Calu3 (cell line): ENCODE data around the gene SEC31A. TPM values are rescaled to one million over a fixed set of nuclear protein-coding genes. Genes with fewer than 3 reads are reported as not detected.

ENCODE experiments used
- BruUV-seq: library from RNA; stranded (reverse); fragments of 400-500 nt; replicated peaks from 2 replicates; lab custom pipeline; 2021; lab: Mats Ljungman, UMichigan
- CTCF ChIA-PET: fragments of 300-600 bp; sonication (Branson Sonifier 250); formaldehyde crosslinking; loops from one replicate; lab custom pipeline; 2022; ENCODE audit warnings: antibody characterized with exemption; lab: Charles Lee
- DNase-seq: peaks from one replicate; pipeline ENCODE4 v3.0.0; 2022
- H3K27ac Mint-ChIP-seq: one replicate; pipeline ENCODE4 v1.8.0; 2022; ENCODE audit warnings: mixed read lengths; ENCODE audit not compliant: unreplicated experiment
- H3K27me3 Mint-ChIP-seq: one replicate; pipeline ENCODE4 v1.8.0; 2022; ENCODE audit warnings: mixed read lengths; ENCODE audit not compliant: unreplicated experiment
- H3K36me3 Mint-ChIP-seq: one replicate; pipeline ENCODE4 v1.8.0; 2022; ENCODE audit warnings: mild to moderate bottlenecking, moderate library complexity, mixed read lengths; ENCODE audit not compliant: insufficient read depth, unreplicated experiment
- H3K4me1 Mint-ChIP-seq: one replicate; pipeline ENCODE4 v1.8.0; 2022; ENCODE audit warnings: mild to moderate bottlenecking, low read depth, mixed read lengths; ENCODE audit not compliant: unreplicated experiment
- H3K4me3 Mint-ChIP-seq: one replicate; pipeline ENCODE4 v1.8.0; 2022; ENCODE audit warnings: mild to moderate bottlenecking, low read depth, moderate library complexity, mixed read lengths; ENCODE audit not compliant: unreplicated experiment
- H3K9me3 Mint-ChIP-seq: one replicate; pipeline ENCODE4 v1.8.0; 2022; ENCODE audit warnings: low read depth, mixed read lengths; ENCODE audit not compliant: unreplicated experiment
- intact Hi-C: fragments of 100-400 bp; cut with micrococcal nuclease; formaldehyde crosslinking; loops from one replicate; pipeline ENCODE4 v1.10.0; 2022; ENCODE audit not compliant: unreplicated experiment
- total RNA-seq: library from RNA; stranded (reverse); gene quantifications from 2 replicates; pipeline ENCODE4 v1.2.3, GENCODE V29; 2022
- TF ChIP-seq, protein P1 (sequence below): fragments of 200-600 bp; IDR thresholded peaks from one replicate; pipeline ENCODE4 v1.8.0; 2022; ENCODE audit warnings: antibody characterized with exemption; ENCODE audit not compliant: unreplicated experiment

The SEC31A gene
- total RNA-seq, 1 experiment from 2014 or later: 108 TPM

DNA sequence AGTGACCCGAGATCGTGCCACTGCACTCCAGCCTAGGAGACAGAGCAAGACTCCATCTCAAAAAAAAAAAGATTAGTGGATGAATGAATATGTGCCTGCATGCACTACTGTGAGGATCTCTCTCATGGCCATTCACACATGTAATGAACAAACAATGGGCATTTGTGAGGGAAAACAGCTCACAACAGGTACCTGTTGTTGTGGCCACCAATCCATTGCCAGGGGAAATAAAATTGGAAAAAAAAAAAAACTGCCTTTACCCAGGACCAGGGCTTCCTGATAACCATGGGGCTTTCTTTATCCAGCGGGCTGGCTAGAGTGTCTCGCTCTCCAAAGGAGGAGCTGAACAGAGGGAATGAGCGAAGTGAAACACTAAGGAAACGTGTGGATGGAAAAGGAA lies 99.8 kb downstream of the SEC31A start:
- DNase-seq: no peak
- H3K27ac Mint-ChIP-seq: peak overlapping the region; percentile 13
- intact Hi-C loops: no loop called here
- peaks cover 10% of the 10 kb centered on the region for H3K4me1 Mint-ChIP-seq
- no peaks in the 10 kb centered on the region for H3K27me3 Mint-ChIP-seq
- TF ChIP-seq, protein P1, sequence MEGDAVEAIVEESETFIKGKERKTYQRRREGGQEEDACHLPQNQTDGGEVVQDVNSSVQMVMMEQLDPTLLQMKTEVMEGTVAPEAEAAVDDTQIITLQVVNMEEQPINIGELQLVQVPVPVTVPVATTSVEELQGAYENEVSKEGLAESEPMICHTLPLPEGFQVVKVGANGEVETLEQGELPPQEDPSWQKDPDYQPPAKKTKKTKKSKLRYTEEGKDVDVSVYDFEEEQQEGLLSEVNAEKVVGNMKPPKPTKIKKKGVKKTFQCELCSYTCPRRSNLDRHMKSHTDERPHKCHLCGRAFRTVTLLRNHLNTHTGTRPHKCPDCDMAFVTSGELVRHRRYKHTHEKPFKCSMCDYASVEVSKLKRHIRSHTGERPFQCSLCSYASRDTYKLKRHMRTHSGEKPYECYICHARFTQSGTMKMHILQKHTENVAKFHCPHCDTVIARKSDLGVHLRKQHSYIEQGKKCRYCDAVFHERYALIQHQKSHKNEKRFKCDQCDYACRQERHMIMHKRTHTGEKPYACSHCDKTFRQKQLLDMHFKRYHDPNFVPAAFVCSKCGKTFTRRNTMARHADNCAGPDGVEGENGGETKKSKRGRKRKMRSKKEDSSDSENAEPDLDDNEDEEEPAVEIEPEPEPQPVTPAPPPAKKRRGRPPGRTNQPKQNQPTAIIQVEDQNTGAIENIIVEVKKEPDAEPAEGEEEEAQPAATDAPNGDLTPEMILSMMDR: no peak
- no peak overlapping the region for H3K4me3 Mint-ChIP-seq
- no TSS peak for BruUV-seq
- CTCF ChIA-PET: no interaction called here
- no peaks in the 10 kb centered on the region for H3K36me3 Mint-ChIP-seq
- no peaks in the 10 kb centered on the region for H3K9me3 Mint-ChIP-seq

DNA sequence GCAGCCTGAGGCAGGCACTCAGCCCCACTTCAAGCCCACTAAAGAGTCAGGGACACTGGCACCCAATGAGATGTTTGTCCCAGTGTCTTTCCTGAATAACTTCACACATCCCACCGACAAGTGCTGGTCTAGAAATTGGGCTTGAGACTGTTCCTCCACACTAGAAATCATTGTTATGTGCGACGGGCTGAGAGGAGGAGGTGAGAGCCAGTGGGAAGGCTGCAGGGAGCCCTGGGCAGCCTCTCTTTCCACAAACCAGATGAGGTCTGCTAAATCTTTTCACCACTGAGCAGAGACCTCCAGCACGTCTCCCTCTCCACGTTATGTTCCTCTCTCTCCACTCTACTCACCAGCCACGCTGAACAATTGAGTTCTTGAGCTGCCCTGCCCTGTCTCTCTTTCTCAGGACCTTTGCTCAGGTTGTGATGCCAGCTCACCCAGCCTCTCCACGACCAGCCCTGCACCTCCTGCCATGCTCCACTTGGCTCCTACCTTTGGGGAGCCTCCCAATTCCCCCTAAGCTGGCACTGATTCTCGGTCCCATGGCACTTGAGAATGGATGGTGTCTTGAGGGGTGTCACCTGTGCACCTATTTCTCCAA lies 100.8 kb downstream of the SEC31A start:
- peaks cover 17% of the 10 kb centered on the region for H3K4me1 Mint-ChIP-seq

DNA sequence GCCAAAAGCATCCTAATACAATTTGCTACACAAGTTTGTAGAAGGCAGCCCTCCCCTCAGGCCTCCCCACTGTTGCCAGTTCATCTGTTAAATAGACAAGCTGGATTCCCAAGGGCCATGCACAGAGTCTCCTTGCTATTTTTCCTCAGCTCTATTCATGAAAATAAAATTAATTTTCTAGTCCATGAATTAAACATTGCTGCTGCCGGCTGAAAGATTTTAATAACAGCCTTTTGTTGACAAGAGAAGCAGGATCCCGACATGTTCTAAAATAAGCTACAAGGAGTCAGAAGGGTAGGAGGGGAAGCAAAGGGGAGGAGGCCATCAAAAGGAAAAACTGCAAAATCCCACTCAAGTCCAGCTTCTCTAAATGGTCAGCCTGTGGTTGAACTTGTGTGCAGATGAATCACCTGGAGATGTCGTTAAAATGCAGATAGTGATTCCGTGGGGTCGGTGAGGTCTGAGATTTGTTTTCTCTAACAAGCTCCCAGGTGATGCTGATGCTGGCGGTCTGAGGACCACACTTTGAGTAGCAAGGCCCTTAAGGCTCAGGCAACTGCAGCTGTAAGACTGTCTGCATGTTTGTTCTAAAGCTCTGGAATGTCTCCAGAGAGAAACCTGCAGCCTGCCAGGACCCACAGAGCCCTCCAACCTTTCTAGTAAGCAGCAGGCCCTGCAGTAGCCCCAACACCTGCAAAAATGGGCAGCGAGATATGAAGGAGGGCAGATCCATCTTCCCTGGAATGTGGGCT lies 101.8 kb downstream of the SEC31A start:
- H3K36me3 Mint-ChIP-seq: no peaks in the 10 kb centered on the region
- H3K27me3 Mint-ChIP-seq: no peaks in the 10 kb centered on the region
- BruUV-seq: no TSS peak
- no peak overlapping the region for H3K27ac Mint-ChIP-seq
- intact Hi-C loops: no loop called here
- CTCF ChIA-PET: interaction anchor here (0.6 kb wide), 1 partner anchor 327 kb away, joined by 3 read pairs; no protein-coding TSS in a partner anchor
- TF ChIP-seq, protein P1: no peak
- H3K9me3 Mint-ChIP-seq: no peaks in the 10 kb centered on the region
- H3K4me1 Mint-ChIP-seq: peaks cover 25% of the 10 kb centered on the region
- DNase-seq: no peak
- H3K4me3 Mint-ChIP-seq: no peak overlapping the region

More for the DNA sequence above, 100.8 kb downstream of the SEC31A start:
- no TSS peak for BruUV-seq
- TF ChIP-seq, protein P1: no peak
- no peak overlapping the region for H3K4me3 Mint-ChIP-seq
- DNase-seq: no peak
- no peak overlapping the region for H3K27ac Mint-ChIP-seq
- H3K9me3 Mint-ChIP-seq: no peaks in the 10 kb centered on the region
- CTCF ChIA-PET: no interaction called here
- no peaks in the 10 kb centered on the region for H3K27me3 Mint-ChIP-seq
- intact Hi-C loops: no loop called here
- H3K36me3 Mint-ChIP-seq: no peaks in the 10 kb centered on the region

DNA sequence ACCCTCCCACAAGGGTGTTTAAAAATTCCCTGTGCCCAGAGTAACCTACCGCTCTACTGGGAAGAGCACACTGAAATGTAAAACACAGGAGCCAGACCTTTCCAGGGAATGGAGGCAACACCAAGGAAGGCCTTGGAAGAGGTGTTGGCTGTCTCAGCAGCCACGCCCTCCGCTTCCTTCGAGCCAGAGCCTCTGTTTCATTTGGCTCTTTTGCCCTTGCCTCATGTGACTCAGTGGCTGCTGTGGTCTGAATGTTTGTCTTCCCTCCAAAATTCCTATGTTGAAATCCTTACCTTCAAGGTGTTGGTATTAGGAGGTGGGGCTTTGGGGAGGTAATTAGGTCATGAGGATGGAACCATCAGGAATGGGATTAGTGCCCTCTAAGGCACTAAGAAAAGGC lies 103.6 kb downstream of the SEC31A start:
- intact Hi-C loops: no loop called here
- CTCF ChIA-PET: no interaction called here
- Mint-ChIP-seq H3K27me3 (no peaks in the 10 kb centered on the region), H3K36me3 (no peaks in the 10 kb centered on the region), H3K4me1 (peaks cover 30% of the 10 kb centered on the region), H3K4me3 (no peak overlapping the region), H3K9me3 (no peaks in the 10 kb centered on the region), H3K27ac (no peak overlapping the region)
- DNase-seq: no peak
- no TSS peak for BruUV-seq
- TF ChIP-seq, protein P1: no peak
